HG03159 (cell line): Measurements from ENCODE around the gene RPF1.
"Not testable (repeated sequence)": the region's sequence is repeated elsewhere in the genome, so short reads cannot be mapped to it uniquely, and the experiment has no call there.

Experiments used
- ATAC-seq: cut with Tn5 transposase; IDR thresholded peaks from one replicate; pipeline ENCODE4 v1.9.1; 2021; ENCODE audit warnings: mild to moderate bottlenecking, moderate library complexity; ENCODE audit not compliant: unreplicated experiment

Gene RPF1

GRCh38 chr1:84478876-84479868 is at the start of gene RPF1:
TSS of gene RPF1 (plus strand) at chr1:84479266. CDS start at chr1:84479282, 16 bp downstream.
- peak; percentile 94 for ATAC-seq

- no peak for ATAC-seq
These were observed 48.5 kb upstream of the RPF1 start for GRCh38 chr1:84430546-84430945.

- peak; percentile 58 for ATAC-seq
These were observed 45.6 kb upstream of the RPF1 start for GRCh38 chr1:84433258-84434080.

- ATAC-seq, result peak; percentile 14
These were observed 44.8 kb upstream of the RPF1 start for GRCh38 chr1:84434081-84434769.

GRCh38 chr1:84434801-84435549 is 44.1 kb upstream of the RPF1 start:
- peak; percentile 46 for ATAC-seq

GRCh38 chr1:84436876-84437655 is 42.0 kb upstream of the RPF1 start:
- peak; percentile 56 for ATAC-seq

GRCh38 chr1:84442256-84442655 is 36.8 kb upstream of the RPF1 start:
- peak; percentile 94 for ATAC-seq

- ATAC-seq, result not testable (repeated sequence)
These were observed 36.1 kb upstream of the RPF1 start for GRCh38 chr1:84442747-84443646.

GRCh38 chr1:84448704-84449103 is 30.4 kb upstream of the RPF1 start:
- not testable (repeated sequence) for ATAC-seq

- ATAC-seq, result no peak
These were observed 28.2 kb upstream of the RPF1 start for GRCh38 chr1:84450910-84451309.

- no peak for ATAC-seq
These were observed 26.6 kb upstream of the RPF1 start for GRCh38 chr1:84452436-84452835.

GRCh38 chr1:84462118-84462517 is 16.9 kb upstream of the RPF1 start:
- ATAC-seq, result no peak

- no peak for ATAC-seq
These were observed 11.8 kb upstream of the RPF1 start for GRCh38 chr1:84467298-84467697.

- ATAC-seq, result no peak
These were observed 2.8 kb upstream of the RPF1 start for GRCh38 chr1:84476225-84476624.

GRCh38 chr1:84479998-84480397 is 932 bp downstream of the RPF1 start:
- ATAC-seq, result peak; percentile 15

- no peak for ATAC-seq
These were observed 1.6 kb downstream of the RPF1 start for GRCh38 chr1:84480650-84481049.

- no peak for ATAC-seq
These were observed 2.3 kb downstream of the RPF1 start for GRCh38 chr1:84481317-84481716.

- no peak for ATAC-seq
These were observed 9.0 kb downstream of the RPF1 start for GRCh38 chr1:84488107-84488506.
